MM.1S (cell line): ENCODE results near the gene PHAX.

Source experiments
- CTCF ChIP-seq: fragments of 300-600 bp; sonication (generic); IDR thresholded peaks from 2 replicates; pipeline ENCODE4 v1.5.1; 2016; ENCODE audit warnings: antibody characterized with exemption, low read length, mixed read lengths
- EZH2 ChIP-seq: fragments of 300-600 bp; sonication (generic); optimal IDR thresholded peaks from 2 replicates; pipeline ENCODE3; 2017; ENCODE audit warnings: low read depth, mild to moderate bottlenecking, antibody characterized with exemption, low read length, mixed read lengths

- TF ChIP-seq CTCF = no peak
- no peak for TF ChIP-seq EZH2
Measured at GRCh38 chr5:126603402-126603991, 2.8 kb downstream of the PHAX start.
